ENCODE measurements around the gene SULT1C3.

GRCh38 chr2:108267101-108267500 lies 27.3 kb downstream of the SULT1C3 start:
- TF ChIP-seq CTCF (IDR thresholded peaks at IDR 0.05) = no peak
- peak in 1 of 3 donors; percentile 50 for TF ChIP-seq POLR2AphosphoS5 (IDR thresholded peaks at IDR 0.05)
- no peak for TF ChIP-seq POLR2A (IDR thresholded peaks at IDR 0.05)

All from stomach (tissue), 4 donors.